ENCODE data around the gene VEZT.
"Not testable (repeated sequence)": the region's sequence is repeated elsewhere in the genome, so short reads cannot be mapped to it uniquely, and the experiment has no call there.

The VEZT gene
- total RNA-seq, result 56.0 to 58.9 reads per million in 2 donors

- peak; percentile 93 for DNase-seq
Measured at GRCh38 chr12:95217377-95218149, at the start of gene VEZT, which contains the start of gene FGD6. VEZT (plus strand) TSS chr12:95217807; CDS start chr12:95217851, 44 bp downstream. FGD6 (minus strand) TSS chr12:95217467; CDS start chr12:95217240, 227 bp downstream.

GRCh38 chr12:95168746-95169145, 48.9 kb upstream of the VEZT start:
- no peak for DNase-seq

GRCh38 chr12:95169368-95169767, 48.2 kb upstream of the VEZT start:
- no peak for DNase-seq

GRCh38 chr12:95173392-95174251, 44.0 kb upstream of the VEZT start:
- DNase-seq, result no peak

- DNase-seq, result no peak
Measured at GRCh38 chr12:95177201-95177768, 40.3 kb upstream of the VEZT start.

GRCh38 chr12:95178136-95178535, 39.5 kb upstream of the VEZT start:
- DNase-seq, result no peak

GRCh38 chr12:95179011-95179410, 38.6 kb upstream of the VEZT start:
- no peak for DNase-seq

GRCh38 chr12:95181103-95181502, 36.5 kb upstream of the VEZT start:
- no peak for DNase-seq

GRCh38 chr12:95182868-95183415, 34.7 kb upstream of the VEZT start:
- no peak for DNase-seq

- DNase-seq, result no peak
Measured at GRCh38 chr12:95184121-95184520, 33.5 kb upstream of the VEZT start.

- no peak for DNase-seq
Measured at GRCh38 chr12:95185072-95185471, 32.5 kb upstream of the VEZT start.

GRCh38 chr12:95185854-95186253, 31.8 kb upstream of the VEZT start:
- DNase-seq, result no peak

GRCh38 chr12:95187865-95188415, 29.7 kb upstream of the VEZT start:
- DNase-seq, result no peak

GRCh38 chr12:95191060-95191696, 26.4 kb upstream of the VEZT start:
- no peak for DNase-seq

- no peak for DNase-seq
Measured at GRCh38 chr12:95192271-95192670, 25.3 kb upstream of the VEZT start.

GRCh38 chr12:95193139-95193538, 24.5 kb upstream of the VEZT start:
- no peak for DNase-seq

GRCh38 chr12:95195122-95195521, 22.5 kb upstream of the VEZT start:
- DNase-seq, result no peak

- not testable (repeated sequence) for DNase-seq
Measured at GRCh38 chr12:95196875-95197569, 20.6 kb upstream of the VEZT start.

- no peak for DNase-seq
Measured at GRCh38 chr12:95197636-95198035, 20.0 kb upstream of the VEZT start.

- DNase-seq, result no peak
Measured at GRCh38 chr12:95198914-95199313, 18.7 kb upstream of the VEZT start.

- DNase-seq, result no peak
Measured at GRCh38 chr12:95200128-95200894, 17.3 kb upstream of the VEZT start.

All from T-helper 9 cell (primary cell).